Activated CD4-positive, alpha-beta T cell treated with anti-CD3 and anti-CD28 coated beads, Interleukin-2, amount 50 U/mL, for 24 hours (primary cell): ENCODE data around the gene ZNF574.
A peak's percentile ranks its signal among the peaks of the same experiment; 100 is the strongest.

ENCODE experiments used
- DNase-seq, 2 donors: peaks; one replicate each; pipeline ENCODE4 v3.0.0-alpha.2; 2020; ENCODE audit warnings: low read depth in 1 of 2, low spot score in 1 of 2

The ZNF574 gene

DNA sequence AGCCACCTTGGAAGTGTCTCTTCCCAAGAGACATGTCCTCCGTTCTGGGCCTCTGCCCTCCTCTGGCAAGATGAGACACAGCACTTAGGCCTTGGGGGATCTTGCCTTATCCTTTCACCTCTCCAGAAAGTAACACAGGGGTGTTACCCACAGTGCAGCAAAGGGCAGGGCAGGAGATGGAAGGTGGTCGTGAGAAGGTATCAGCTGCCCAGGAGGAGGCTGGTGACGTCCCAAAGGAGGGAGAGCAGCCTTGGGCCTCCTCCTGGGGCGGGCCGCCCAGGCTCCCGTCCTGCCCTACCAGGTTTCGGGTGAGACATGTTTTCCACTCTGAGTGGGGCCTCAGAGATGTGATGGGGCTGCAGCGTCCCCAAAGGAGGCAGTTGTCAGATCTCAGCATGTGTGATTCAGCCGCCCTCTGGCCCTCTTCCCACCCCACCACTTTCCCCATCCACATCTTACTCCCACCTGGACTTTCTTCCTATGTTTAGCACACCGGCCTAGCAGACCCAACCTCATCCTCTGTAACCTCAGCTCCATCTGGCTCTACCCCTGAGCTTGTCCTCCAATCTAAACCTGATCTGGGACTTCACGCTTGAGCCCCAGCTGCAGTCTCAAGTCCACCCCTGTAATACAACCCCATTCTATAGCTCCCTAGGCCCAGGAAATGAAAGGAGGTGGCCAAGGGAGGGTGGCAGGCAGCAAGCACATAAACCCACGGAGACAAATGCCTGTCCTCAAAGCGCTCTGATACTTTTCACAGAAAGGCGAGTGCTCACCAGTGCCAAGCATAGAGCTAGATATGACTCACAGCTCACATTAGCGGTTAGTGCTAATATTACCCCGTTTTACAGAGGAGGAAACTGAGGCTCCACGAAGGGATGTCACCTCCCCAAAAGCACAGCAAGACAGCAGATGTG lies 47.0 kb downstream of the ZNF574 start:
- peak; percentile 55 to 81 for DNase-seq

GRCh38 chr19:42123765-42124164 lies 47.8 kb downstream of the ZNF574 start:
- no peak for DNase-seq

DNA sequence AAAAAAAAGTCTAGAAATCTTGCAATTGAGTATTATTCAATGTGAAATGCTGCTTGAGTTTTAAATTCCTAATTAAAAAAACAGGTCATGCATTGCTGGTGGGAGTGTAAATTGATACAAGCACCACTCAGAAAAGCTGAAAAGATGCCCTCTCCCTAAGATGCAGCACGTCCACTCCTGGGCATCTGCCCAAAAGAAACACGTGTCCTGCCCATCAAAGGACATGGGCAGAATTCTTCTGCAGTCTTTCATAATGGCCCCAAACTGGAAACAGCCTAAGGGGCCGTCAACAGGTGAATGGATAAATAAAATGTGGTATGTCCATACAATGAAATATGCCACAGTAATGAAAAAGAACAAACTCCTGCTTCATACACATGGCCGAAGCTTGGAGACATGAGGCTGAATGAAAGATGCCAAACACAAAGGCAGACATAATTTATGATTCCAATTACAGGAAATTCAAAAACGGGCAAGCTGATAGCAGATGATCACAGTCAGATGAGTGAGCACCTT lies 48.5 kb downstream of the ZNF574 start:
- DNase-seq, result no peak

GRCh38 chr19:42125536-42125935 lies 49.6 kb downstream of the ZNF574 start:
- DNase-seq, result no peak

GRCh38 chr19:42126574-42126973 lies 50.6 kb downstream of the ZNF574 start:
- DNase-seq, result no peak

- no peak for DNase-seq
These were observed 53.7 kb downstream of the ZNF574 start for GRCh38 chr19:42129399-42130253.

DNA sequence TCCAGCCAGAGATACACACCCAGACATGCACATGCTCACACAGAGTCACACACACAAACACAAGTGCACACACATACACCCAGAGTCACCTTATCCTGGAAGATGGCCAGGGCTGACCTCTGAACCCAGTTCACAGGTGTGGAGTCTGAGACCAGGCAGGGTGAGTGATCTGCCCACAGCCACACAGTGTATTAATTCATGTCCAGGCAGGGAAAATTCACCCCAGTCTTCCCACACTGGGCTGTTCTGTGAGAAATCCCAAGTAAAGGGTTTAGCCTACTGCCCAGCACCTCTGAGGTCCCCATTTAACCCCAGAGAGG lies 54.2 kb downstream of the ZNF574 start:
- no peak for DNase-seq
